T-helper 1 cell treated with Interleukin-12 subunit alpha and Interleukin-12 subunit beta and Interleukin-4 antibody, amounts not matched to agents 30 ng/mL and 1 ng/mL, for 36 hours (primary cell): ENCODE results near the gene HRH3. TPM values are rescaled to one million over a fixed set of nuclear protein-coding genes. Genes with fewer than 3 reads are reported as not detected.

Source experiments
- intact Hi-C: fragments of 100-400 bp; cut with micrococcal nuclease; formaldehyde crosslinking; loops from one replicate; pipeline ENCODE4 v1.15.1; 2024
- total RNA-seq: library from RNA; stranded (reverse); gene quantifications from 2 replicates; pipeline ENCODE4 v1.2.3, GENCODE V29; 2022

The HRH3 gene
- total RNA-seq, 1 donor from 2014 or later = not detected

- intact Hi-C loops = loop anchor here (1.0 to 2.0 kb wide), 6 partner anchors 38 to 204 kb away; partner anchors contain the start of genes HRH3, OSBPL2, PSMA7 and RPS21
Measured at GRCh38 chr20:62182469-62183425, 37.3 kb downstream of the HRH3 start, which contains the start of gene MTG2. Gene MTG2, plus strand, starts transcription at chr20:62183028. Its CDS starts 10,393 bp downstream, at chr20:62193421.

- intact Hi-C loops = loop anchor here (1.0 to 2.0 kb wide), 6 partner anchors 38 to 205 kb away; partner anchors contain the start of genes HRH3, OSBPL2, PSMA7 and RPS21
Measured at GRCh38 chr20:62181808-62182207, 38.3 kb downstream of the HRH3 start.

- intact Hi-C loops = no loop called here
Measured at GRCh38 chr20:62179162-62179504, 40.9 kb downstream of the HRH3 start.

GRCh38 chr20:62178316-62179161 lies 41.5 kb downstream of the HRH3 start:
- intact Hi-C loops = no loop called here

- intact Hi-C loops = no loop called here
Measured at GRCh38 chr20:62177307-62177706, 42.8 kb downstream of the HRH3 start.

- intact Hi-C loops = no loop called here
Measured at GRCh38 chr20:62176866-62177265, 43.2 kb downstream of the HRH3 start.

- intact Hi-C loops = no loop called here
Measured at GRCh38 chr20:62175711-62176110, 44.4 kb downstream of the HRH3 start.

GRCh38 chr20:62174870-62175624 lies 45.0 kb downstream of the HRH3 start:
- intact Hi-C loops = no loop called here

- intact Hi-C loops = no loop called here
Measured at GRCh38 chr20:62174021-62174804, 45.9 kb downstream of the HRH3 start.

GRCh38 chr20:62172666-62173065 lies 47.4 kb downstream of the HRH3 start:
- intact Hi-C loops = no loop called here

- intact Hi-C loops = no loop called here
Measured at GRCh38 chr20:62171245-62171644, 48.8 kb downstream of the HRH3 start.

GRCh38 chr20:62170536-62170935 lies 49.5 kb downstream of the HRH3 start:
- intact Hi-C loops = no loop called here

- intact Hi-C loops = no loop called here
Measured at GRCh38 chr20:62168890-62169435, 51.1 kb downstream of the HRH3 start.

GRCh38 chr20:62168061-62168460 lies 52.0 kb downstream of the HRH3 start:
- intact Hi-C loops = no loop called here

- intact Hi-C loops = no loop called here
Measured at GRCh38 chr20:62167474-62167873, 52.6 kb downstream of the HRH3 start.

GRCh38 chr20:62165762-62166399 lies 54.2 kb downstream of the HRH3 start:
- intact Hi-C loops = no loop called here
